GM23338 (cell line): ENCODE measurements around the gene CDH23.

Source experiments
- CTCF ChIP-seq, 2 experiments: fragments of 200-600 bp in 1 of 2; sonication (generic) in 1 of 2; conservative IDR thresholded peaks; 2 replicates each; pipeline versions ENCODE4 v1.5.1 to v1.6.1; 2016 to 2017; ENCODE audit warnings: antibody characterized with exemption in 2 of 2, low read depth in 2 of 2, mild to moderate bottlenecking in 2 of 2, moderate library complexity in 1 of 2
- EZH2 ChIP-seq: fragments of 200-600 bp; sonication (generic); IDR thresholded peaks from one replicate; pipeline ENCODE4 v1.8.0; 2017; ENCODE audit warnings: antibody characterized with exemption, mild to moderate bottlenecking, low read depth; ENCODE audit not compliant: unreplicated experiment
- REST ChIP-seq: IDR thresholded peaks from one replicate; pipeline ENCODE4 v1.6.1; 2018; ENCODE audit warnings: antibody characterized with exemption; ENCODE audit not compliant: unreplicated experiment
- ZNF462 ChIP-seq: fragments of 250-450 bp; sonication (Bioruptor Pico); IDR thresholded peaks from 2 replicates; pipeline ENCODE4 v1.5.0; 2020; ENCODE audit warnings: mild to moderate bottlenecking, moderate library complexity

- TF ChIP-seq CTCF (conservative IDR thresholded peaks at IDR 0.05; ENCODE audit: low read depth in 2 of 2): no peak
- no peak for TF ChIP-seq ZNF462 (CRISPR knock-in tag)
- no peak for TF ChIP-seq EZH2
- no peak for TF ChIP-seq REST
Measured at GRCh38 chr10:71379118-71379766, 17.5 kb upstream of the CDH23 start.
